GM18511 (cell line): ENCODE measurements around the gene MKNK1.

Experiments used
- ATAC-seq: cut with Tn5 transposase; IDR thresholded peaks from one replicate; pipeline ENCODE4 v1.9.1; 2021; ENCODE audit warnings: mild to moderate bottlenecking, moderate library complexity; ENCODE audit not compliant: unreplicated experiment

Gene MKNK1

DNA sequence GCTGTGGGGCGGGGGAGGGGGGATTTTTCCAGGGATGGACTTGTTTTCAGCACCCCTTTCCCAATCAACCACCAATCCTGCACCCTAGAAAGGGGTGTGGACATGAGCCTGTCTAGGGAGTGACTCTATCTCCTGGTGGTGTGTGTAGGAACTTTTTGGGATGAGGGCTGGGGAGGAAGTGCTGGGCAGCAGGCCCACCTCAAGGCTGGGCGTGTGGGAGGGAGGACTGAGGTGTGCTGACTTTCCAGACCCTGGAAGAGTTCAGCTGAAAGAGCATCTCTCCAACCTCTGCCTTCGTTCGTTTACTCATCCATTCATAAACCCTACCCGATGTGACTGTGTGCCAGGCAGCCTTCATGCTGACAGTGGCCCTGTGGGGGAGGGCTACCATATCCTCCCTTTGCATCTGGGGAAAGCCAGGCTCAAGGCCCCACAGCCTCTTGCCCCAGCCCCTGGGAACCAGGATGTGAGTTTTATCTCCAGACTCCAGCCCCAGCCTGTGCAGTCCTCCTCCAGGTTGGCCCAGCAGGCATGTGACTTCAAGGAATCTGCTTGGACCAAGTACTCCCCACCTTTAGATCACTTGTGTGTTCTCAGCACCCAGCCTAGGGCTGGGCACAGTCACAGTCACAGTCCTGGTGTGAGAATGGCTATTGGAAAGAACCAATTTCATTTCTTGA is 59.4 kb downstream of the MKNK1 start:
- ATAC-seq = no peak

DNA sequence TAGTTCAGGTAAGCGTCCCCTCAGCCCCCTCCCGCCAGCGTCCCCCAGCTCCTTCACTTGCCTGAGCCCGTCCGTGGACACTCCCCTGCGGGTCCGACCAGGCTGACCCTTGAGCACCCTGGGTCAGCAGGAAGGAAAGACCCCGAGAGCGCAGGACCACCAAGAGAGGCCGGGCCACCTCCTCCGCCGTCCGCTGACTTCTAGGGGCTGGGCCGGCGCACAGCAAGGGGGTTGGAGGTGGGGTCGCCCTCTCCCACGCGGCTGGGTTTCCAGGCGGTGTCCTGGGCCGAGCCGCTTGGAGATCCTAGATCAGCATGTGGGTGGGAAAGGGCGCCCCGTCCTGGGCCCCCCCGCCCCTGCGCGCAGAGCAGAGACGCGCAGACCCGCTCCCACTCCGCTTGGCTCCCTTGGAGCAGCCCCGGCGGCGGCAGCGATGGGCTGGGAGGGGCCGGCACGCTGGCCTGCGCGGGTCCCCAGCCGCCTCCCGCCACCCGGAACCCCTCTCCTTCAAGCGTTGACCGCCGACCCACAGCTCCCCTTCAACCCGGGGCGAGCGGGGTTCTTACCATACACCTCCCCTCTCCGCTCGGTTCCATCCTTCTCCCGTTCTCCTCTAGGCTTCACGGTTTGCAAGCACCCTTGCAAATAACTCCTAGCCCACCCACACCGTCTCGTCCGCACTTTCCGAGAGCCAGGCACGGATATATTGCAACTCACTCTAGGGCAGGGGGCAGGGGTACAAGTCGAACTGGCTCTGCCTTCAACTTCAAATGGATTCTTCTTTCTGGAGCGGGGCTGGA is 60.1 kb downstream of the MKNK1 start:
- ATAC-seq = no peak

DNA sequence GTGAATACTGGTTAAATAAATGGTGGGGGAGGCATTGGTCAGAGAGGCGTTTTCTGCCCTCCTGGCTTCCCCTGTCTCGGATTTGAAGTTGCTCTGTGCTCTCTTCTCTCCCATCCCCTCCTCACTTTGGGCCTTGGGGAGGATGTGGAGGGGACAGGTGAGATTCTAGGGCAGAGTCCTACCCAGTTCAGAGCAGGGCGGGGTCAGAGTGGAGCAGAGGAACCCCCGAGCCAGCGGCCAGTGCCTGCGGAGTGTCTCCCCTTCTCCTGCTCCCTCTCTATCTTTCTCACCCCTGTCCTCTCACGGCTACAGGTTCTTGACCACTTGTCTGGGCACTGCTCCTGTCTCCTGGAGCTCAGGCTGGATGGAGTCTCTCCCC is 60.7 kb downstream of the MKNK1 start:
- no peak for ATAC-seq

DNA sequence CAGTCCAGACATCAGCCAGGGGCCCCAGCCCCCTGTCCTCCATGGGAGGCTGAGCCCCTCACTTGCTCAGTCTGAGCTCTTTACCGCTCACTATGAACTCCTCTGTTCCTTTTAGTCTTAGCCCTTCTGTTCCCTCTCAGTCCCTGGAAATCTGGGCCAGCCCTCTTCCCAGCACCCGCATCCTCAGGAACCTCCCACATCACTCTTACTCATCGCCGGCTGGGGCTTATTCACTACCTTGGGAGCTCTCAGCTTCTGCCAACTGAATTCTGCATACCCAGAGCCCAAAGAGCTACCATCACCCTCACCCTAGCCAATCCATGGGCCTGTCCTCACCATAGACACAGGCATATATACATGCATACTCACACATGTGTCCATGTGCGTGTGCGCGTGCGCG is 64.1 kb downstream of the MKNK1 start:
- ATAC-seq = no peak

DNA sequence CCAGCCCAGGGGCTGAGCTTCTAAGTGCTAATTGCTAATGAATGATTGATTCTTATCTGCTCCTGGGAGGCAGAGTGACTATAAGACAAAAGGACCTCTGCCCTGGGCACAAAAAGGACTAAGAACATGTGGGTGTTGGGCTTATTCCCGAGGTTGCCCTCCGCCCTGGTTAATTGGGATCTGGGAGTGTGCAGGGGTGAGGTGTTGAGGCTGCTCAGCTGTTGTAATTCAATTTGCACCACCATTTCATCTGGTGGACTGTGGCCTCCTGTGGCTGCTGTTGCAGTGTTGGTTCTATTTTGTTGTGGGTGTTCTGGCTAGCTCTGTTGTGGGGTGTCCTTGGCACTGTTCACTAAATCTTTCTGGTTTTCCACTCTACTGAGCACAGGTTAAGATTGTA is 65.9 kb downstream of the MKNK1 start:
- ATAC-seq = no peak

DNA sequence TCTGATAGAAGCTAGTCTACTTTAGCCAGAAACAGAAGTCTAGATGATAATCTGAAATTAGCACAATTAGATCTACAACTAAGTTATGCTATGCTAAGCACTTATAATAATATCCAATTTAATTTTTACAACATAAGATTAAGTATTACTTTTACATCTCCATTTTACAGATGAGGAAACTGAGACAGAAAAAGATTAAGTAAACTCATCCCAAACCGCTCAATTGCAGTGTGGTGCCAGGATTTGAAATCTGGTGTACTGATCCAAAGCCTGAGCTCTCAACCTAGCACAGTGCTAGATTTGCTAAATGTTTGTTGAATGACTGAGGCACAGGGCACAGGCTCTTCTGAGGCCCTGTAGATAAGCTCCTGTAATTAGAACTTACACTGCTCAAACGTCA is 66.4 kb downstream of the MKNK1 start:
- ATAC-seq = no peak

DNA sequence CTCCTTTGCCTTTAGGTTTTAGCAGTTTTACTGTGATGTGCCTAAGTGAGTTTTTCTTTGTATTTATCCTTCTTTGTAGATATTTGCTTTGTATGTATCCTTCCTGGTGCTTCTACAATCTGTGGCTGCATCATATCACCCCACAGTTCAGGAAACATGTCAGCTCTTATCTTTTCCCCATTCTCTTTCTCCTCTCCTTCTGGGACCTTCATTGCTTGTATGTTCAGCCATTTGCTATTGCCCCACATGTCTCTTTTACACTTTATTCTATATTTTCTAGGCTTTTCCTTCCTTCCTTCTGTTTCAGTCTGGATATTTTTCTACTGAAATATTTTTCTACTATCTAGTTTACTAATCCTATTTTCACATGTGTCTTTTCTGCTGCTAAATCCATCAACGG is 67.5 kb downstream of the MKNK1 start:
- ATAC-seq = no peak

DNA sequence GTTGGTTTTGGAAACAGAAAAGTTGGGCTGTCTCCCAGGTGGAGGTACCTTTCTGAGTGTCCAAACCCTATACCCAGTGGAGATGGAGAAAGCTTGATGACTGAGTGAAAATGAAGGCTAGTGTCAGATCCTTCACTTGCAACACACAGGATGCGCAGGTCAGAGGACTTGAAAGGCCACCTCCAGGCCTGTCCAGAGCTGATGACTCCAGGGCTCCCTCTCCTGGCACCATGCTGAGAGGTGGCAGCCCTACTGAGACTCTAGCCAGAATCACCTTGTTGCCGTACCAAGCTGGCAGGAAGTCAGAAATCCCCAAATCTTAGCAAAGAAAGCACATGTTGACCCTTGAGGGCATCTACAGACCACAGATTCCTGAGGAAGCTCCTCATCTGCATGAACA is 69.0 kb downstream of the MKNK1 start:
- ATAC-seq = no peak

DNA sequence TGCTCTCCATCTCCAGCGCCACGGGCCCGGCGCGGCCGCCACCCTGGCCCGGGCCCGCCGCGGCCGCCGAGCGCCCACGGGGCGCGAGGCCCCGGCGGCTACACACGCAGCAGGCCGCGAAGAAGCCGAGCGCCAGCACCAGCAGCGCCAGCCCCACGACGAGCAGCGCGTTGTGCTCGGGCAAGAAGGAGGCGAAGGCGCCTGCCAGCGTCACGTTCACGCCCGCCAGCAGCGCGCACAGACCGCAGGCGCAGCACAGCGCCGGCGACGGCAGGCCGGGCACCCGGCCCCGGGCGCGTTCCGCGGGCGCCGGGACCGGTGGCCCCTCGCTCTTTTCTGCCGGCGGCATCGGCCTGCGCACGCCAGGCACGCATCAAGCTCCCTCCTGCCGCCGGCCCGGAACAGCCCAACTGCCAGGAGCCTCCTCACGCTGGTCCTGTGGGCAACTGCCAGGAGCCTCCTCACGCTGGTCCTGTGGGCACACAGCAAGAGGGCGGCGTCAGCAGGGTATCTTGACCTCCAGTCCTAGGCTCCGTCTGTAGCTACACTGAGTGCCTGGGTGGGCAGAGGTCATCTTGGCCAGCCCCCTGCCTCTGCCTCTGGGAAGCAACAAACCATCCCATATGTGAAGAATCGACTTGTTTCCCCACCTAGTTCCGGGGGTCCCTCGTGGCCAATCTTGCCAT is 70.7 kb downstream of the MKNK1 start:
- no peak for ATAC-seq

DNA sequence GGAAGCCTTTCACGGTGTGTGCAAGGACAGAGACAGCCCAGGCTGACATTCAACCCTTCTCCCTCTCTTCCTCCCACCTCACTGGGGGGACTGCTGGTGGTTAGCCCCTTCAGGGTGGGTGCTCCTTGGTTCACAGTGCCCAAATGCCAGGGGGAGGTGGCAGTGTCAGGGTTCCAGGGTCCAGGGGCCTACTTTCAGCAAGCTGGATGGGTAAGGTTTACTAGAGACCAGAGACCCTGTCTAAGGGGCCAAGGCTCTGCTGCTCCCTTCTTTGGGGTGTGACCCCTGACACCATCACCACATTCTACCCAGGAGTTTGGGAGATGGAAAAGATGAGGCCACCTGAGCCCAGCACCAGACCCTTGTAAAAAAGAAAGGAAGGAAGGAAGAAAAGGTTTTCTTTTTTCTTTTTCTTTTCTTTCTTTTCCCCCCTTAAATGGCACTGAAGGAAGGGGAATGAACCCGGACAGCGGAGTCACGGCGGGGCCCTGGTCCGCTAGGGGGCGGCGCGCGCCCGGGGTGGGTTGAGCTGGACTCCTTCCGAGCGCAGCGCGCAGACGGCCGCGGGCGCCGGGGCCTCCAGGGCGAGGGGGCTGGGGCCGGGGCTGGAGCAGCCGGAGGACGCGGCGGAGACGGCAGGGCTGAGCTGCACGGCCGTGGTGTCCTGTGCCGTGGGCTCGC is 71.4 kb downstream of the MKNK1 start:
- no peak for ATAC-seq

DNA sequence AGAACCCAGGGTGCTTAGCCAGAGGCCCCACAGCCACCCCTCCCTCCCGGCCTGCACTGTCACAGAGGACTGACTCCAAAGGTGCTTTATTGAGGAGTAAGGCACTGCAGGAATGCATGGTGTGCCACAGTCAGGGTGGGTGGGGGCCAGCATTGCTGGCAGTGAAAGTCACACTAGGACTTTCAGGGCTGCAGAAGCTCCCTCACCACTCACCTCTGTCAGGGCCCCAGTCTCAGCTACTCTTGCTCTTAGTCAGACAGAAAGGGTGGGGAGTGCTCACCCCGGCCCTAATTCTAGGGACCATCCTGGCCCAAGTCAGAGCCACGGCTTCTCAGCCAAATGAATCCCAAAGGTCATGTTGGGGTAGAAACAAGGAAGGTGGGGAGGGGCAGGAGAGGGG is 72.0 kb downstream of the MKNK1 start:
- no peak for ATAC-seq

DNA sequence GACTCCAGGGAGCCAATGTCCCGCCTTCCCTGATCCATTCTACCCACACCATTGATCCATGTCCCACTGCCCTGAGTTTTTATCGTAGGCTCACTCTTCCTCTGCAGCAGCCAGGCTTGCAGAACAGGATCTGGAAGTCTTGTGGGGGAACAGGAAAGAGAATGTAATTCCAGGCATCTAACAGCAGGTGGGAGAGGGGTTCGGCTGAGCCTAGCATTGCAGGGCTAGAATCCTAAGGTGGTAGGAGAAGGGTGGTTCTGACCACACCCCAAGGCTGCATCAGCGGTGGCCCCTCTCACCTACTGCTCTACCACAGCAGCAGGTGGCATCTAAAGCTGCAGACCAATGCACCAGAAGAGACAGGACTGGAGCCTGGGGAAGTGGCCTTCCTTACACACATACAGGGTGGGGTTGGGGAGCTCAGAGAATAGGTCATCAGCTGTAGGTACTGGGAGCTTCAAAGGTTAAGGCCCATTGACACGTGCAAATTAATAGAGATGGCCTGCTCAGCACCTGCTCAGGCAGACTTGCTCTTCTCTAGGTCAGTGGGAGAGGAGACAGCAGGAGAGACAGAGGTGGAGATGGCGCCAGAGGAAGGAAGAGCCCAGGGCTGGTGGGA is 73.2 kb downstream of the MKNK1 start:
- ATAC-seq = no peak

DNA sequence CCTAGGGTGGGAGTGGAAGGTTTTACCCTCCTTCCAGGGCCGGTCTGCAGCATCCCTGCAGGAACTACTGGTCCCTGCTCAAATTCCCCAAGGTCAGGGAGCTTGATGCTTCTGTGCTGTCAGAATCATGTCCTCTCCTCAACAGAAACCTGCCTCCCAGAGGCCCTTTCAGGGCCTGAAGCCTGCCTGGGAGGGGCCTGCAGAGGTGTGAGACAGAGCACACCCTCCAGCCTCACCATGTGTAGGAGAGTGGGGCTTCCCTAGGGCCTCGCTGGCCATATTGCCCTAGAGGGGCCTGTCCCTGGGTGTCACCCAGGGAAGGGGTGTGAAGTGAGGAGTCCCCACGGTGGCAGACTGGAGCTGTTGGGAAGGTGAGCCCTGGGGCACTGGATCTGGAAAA is 73.8 kb downstream of the MKNK1 start:
- no peak for ATAC-seq

DNA sequence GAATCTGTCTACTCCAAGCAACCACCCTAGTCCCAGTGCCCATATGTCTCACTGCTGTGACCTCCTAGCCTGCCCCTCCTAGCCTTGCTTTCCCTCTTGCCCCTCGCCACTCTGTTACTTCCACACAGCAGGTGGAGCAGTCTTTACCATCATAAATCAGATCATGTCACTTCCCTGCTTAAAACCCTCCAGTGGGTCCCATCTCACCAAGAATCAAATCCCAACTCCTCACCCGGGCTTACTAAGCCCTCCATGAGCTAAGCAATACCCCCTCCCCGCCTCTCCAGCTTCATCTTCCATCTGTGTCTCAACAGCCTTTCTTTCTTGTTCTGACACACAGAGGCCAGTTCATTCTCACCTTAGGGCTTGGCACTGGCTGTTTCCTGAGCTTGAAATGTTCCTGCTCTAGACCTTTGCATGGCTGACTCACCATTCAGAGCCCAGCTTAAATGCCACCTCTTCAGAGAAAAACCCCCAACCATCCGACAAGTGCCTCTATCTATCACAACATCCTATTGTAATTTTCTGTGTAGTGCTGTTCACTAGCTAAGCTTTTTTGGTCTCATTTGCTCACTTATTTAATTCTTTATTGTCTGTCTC is 74.9 kb downstream of the MKNK1 start:
- ATAC-seq = no peak

DNA sequence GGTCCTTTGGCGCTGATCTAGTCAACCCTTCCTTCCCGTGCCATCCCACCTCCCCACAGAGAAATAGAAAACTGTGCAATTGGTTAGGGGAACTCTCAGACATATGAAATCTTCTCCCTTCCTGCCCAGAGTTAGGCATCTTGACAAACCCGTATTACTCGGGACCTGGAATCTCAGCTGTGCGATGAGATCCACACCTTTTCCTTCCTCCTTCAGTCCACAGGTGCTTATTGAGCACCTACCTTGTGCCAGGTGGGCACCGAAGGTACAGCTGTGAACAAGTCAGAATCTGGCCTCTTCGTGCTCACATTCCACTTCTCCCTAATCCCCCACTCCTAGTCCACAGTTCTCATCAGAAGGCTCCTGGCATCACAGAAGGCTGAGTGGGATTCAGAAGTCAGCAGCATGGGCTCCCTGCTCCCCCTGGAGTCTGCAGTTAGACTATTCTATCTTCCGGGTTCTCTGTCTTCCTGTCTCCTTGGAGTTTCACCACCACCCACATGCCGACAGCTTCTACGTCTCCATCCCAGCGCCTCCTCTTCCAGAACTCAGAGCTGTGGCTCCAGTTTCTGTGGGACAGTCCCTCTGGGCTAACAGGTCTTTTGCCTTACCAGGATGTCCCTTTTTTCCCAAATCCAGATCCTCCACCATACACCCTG is 75.6 kb downstream of the MKNK1 start:
- ATAC-seq = no peak

DNA sequence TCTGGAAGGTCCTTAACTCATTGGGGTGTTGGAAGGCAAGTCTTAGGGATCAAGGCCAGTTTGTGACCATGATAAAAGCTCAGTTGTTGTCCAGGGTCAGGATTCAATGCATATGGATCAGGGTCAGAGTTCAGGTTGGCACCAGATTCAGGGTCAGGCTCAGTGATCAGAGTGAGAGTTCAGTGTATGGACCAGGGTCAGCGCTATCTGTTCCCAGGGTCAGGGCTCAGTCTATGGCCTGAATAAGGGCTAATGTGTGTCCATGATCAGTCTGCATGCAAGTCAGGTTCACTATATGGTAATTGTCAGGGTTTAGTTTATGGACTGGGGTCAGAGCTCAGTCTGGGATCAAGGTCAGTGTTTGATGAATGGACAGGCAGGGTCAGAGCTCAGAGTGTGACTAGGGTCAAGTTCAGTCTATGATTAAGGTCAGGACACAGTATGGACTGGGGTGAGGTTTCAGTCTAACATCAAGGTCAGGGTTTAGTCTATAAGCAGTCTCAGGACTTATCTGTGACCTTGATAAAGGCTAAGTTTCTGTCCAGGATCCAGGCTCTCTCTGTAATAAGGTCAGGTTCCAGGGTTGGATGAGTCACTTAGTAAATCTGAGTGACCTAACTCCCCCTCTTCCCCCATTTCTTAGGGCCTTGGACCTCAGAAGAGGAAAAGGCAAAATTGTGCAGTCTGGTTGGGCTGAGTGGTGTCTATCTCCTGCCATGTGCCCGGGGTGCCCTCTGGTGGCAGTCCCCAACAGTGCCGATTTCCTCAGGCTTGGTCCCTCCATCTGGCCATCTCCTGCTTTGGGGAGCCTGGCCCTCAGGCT is 76.4 kb downstream of the MKNK1 start:
- peak; percentile 73 for ATAC-seq

DNA sequence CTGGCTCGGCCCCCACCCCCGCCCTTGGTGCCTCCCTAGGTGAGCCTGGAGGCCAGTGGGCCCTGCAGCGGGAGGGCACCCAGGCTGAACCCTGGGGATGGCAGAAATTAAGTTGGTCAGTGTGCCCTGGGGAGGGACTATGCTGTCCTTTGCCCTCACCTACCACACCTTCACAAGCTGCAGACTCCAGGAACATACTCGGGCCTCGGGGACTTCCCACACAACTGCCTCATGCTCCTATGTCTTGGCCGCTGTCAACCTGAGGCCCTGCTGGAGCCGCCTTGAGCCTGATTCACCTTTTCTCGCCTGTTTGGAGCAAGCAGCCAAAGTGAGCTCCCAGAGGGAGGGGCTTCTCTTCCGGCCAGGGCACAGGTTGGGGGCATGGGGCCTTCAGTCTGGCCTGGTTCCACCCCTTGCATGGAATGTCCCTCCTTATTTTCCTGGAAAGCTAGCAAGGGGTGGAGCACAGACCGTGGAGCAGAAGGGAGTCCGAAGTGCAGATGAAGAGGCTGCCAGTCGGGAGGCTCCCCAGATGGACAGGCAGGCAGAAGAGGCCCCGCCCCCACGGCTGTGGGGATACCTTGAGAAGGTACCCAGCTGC is 77.3 kb downstream of the MKNK1 start:
- ATAC-seq = no peak

DNA sequence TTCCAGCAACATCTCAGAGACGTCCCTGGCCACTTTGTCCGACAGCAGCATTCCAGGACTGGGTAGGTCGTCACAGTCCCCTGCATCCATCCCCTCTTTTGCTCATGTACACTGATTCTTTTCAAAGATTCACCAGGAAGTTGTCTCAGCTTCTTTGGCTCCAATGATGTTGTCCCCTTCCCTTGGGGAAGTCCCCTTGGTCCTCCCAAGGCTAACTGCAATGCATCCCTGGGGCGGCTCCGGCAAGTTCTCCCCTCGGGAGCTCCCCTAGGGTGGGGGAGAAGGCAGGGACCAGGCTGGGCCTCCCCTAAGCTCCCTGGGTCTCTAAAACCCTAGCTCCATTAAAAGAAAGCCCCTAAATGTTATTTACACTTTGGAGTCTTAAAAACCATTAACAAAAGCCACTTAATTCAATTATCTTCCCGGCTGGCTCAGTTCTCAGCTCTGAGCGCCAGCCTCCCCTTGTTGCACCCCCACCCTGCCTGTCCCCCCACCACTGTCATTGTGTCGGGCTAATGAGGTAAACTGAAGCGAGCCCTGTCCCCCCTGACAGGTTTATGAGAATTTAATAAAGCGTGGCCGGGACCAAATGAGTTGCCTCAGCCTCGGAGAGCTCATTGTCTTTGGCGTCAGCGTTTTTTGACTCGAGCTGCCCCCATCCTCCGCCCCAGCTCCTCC is 77.9 kb downstream of the MKNK1 start:
- no peak for ATAC-seq
